Measurements from ENCODE around the gene CTNS.
"Not testable (repeated sequence)": the region's sequence is repeated elsewhere in the genome, so short reads cannot be mapped to it uniquely, and the experiment has no call there.

The CTNS gene

DNA sequence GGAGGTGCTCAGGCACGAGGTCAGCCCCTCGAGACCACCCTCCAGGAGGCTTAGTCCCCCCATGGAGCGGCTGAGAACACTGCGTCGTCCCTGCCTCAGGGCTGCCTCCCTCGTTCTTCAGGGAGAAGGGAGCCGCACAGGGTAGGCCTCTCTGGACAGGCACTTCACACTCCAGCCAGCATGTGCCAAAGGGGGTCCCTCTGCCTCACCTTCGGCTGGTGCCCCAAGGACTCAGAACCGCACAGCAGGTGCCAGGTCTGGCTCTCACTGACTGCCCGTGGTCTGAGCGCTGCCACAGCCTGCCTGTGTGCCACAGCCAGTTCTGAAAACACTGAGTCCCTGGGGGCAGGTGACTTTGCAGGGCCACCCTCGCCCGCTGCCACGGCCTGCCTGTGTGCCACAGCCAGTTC lies 52.3 kb downstream of the CTNS start:
- no peak for DNase-seq

- DNase-seq = no peak
These were observed 52.9 kb downstream of the CTNS start for GRCh38 chr17:3689262-3690093.

GRCh38 chr17:3690094-3690715 lies 53.6 kb downstream of the CTNS start:
- no peak for DNase-seq

GRCh38 chr17:3691617-3692067 lies 55.1 kb downstream of the CTNS start:
- DNase-seq = no peak

GRCh38 chr17:3692346-3692745 lies 55.8 kb downstream of the CTNS start:
- no peak for DNase-seq

DNA sequence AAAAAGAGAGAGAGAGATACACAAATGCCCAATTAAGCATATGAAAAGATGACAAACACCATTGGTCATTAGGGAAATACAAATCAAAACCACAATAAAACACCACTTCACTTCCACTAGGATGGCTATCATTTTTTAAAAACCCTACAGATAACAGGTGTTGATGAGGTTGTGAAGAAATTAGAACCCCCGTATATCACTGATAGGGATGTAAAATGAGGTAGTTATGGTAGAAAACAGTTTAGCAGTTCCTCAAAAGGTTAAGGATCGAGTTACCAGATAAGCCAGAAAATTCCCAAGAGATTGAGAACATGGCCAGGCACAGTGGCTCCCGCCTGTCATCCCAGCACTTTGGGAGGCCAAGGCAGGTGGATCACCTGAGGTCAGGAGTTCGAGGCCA lies 56.6 kb downstream of the CTNS start:
- DNase-seq = no peak

GRCh38 chr17:3693829-3694231 lies 57.3 kb downstream of the CTNS start:
- no peak for DNase-seq

GRCh38 chr17:3695129-3695722 lies 58.7 kb downstream of the CTNS start:
- DNase-seq = no peak

GRCh38 chr17:3695723-3696411 lies 59.3 kb downstream of the CTNS start, which contains the start of gene P2RX5:
Gene P2RX5 (minus strand): TSS chr17:3696155. CDS start chr17:3696005, 150 bp downstream.
- DNase-seq = no peak

DNA sequence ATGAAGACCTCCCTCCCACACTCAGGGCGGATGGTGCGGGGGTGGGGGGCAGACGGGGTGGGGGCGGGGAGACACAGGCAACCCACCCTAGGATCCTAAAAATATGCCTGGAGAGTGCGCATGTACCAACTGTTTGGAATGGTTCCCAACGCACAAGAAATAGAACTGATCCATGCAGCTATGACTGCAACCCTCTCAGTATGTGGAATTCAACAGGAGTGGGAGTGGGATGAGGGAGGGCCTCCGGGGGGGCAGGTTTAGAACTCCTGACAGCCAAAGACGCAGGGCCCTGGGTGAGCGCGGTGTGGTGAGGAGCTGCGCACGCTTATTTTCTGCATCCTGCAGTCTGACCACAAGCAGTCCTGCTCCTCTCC lies 60.5 kb downstream of the CTNS start:
- no peak for DNase-seq

DNA sequence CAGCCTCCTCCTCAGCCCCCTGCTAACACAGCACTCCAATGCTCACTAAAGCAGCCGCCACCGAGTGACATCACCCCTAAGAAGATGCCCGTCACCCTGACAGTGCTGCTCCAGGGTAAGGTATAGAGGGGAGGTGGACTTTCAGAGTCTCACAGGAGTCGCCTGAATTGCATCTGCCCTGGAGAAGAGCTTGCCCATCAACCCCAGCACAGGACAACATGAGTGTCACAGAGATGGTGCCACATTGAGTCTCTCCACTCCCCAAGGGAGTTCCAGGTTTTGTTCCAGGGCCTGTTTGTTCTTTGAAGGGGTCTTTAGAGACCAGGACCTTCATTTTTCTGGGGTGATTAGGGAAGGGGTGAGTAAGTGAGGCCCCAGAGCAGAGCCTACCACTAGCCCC lies 61.6 kb downstream of the CTNS start:
- DNase-seq = no peak

DNA sequence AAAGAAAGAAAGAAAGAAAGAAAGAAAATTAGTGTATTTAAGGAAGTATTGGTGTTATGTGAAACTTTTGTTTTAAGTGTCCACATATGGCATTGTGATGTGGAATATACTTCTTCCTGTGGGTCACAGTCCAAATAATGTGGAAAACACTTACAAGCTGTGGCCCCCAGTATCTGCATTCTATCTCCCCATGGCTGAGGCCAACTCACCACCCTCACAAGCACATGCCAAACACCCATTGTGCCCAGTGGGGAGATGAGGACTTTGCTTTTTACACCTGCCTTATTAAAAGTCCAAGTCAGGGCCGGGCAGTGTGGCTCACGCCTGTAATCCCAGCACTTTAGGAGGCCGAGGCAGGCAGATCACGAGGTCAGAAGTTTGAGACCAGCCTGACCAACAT lies 63.4 kb downstream of the CTNS start:
- DNase-seq = no peak

DNA sequence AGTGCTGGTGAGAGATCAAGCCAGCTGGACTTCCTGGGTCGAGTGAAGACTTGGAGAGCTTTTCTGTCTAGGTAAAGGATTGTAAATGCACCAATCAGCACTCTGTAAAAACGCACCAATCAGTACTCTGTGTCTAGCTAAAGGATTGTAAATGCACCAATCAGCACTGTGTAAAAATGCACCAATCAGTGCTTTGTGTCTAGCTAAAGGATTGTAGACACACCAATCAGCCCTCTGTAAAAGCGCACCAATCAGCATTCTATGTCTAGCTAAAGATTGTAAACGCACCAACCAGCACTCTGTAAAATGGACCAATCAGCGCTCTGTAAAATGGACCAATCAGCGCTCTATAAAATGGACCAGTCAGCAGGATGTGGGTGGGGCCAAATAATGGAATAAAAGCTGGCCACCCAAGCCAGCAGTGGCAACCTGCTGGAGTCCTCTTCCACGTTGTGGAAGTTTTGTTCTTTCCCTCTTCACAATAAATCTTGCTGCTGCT lies 65.5 kb downstream of the CTNS start:
- DNase-seq = not testable (repeated sequence)

GRCh38 chr17:3704931-3705717 lies 68.6 kb downstream of the CTNS start:
- no peak for DNase-seq

- DNase-seq = not testable (repeated sequence)
These were observed 69.1 kb downstream of the CTNS start for GRCh38 chr17:3705718-3705984.

- no peak for DNase-seq
These were observed 71.8 kb downstream of the CTNS start for GRCh38 chr17:3708366-3708765.

GRCh38 chr17:3710951-3711383 lies 74.4 kb downstream of the CTNS start:
- DNase-seq = no peak

Data from NCI-H1436 (cell line).